GM18502 (cell line): Measurements from ENCODE around the gene RHOJ.
A peak's percentile ranks its signal among the peaks of the same experiment; 100 is the strongest.
"Not testable (repeated sequence)": the region's sequence is repeated elsewhere in the genome, so short reads cannot be mapped to it uniquely, and the experiment has no call there.

Experiments
- ATAC-seq: cut with Tn5 transposase; IDR thresholded peaks from one replicate; pipeline ENCODE4 v1.9.1; 2021; ENCODE audit warnings: mild to moderate bottlenecking; ENCODE audit not compliant: unreplicated experiment, poor library complexity

Gene RHOJ

DNA sequence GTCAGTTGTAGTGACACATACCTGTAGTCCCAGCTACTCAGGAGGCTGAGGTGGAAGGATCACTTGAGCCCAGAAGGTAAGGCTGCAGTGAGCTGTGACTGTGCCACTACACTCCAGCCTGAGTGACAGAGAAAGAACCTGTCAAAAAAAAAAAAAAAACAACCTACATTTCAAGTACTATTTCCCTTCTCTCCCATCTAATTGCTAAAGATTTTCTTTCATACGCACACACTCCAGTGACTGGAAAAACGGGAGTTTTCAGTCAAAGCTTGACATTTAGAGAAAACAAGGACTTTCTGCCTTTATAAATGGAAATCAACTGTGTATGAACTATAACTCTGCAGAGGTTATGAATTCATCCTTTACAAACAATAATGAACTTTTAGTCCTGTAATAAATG, 88.6 kb downstream of the RHOJ start:
- ATAC-seq, result no peak

DNA sequence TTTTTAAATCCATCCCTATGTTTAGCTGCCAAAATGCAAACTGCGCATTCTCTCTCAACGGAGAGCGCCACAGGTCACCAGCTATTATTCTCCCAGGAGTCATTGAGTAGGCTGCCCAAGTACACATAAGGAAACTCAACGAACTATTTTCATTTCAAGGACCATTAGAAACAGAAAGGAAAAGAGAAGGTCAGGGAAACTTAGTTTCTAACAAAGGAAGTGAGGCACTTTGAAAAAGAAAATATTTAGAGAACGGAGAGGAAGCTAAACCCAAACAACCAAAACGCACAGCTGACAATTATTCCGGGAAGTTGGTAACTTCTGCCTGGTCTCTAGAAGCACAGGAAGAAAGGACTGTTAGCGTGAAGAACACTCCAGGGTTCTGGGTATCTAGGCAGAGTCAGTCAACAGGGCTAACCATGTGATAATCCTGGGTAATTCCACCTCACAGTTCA, 91.0 kb downstream of the RHOJ start:
- ATAC-seq, result peak; percentile 47

DNA sequence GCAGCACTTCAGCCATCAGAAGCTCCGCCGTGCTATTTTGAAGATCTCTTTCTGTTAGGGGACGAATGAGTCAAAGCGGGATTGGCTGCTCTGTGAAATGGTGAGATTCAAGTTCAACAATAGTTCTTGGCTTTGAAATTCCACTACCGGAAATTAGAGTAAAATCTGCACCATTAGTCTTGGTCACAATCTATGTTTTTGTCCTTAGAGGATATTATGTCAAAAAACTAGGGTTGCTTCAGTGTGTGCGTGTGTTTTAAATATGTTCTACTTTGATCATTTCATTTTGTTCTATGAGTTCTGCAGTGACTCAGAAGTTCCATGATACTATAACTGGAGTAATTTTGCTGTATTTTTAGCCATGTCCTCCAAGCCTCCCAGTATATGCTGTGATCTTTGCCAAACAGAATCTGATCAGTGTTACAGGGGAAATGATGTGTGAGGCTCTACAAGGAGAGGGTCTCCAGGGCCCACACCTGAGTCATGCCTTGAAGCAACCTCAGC, 91.9 kb downstream of the RHOJ start:
- peak; percentile 85 for ATAC-seq

DNA sequence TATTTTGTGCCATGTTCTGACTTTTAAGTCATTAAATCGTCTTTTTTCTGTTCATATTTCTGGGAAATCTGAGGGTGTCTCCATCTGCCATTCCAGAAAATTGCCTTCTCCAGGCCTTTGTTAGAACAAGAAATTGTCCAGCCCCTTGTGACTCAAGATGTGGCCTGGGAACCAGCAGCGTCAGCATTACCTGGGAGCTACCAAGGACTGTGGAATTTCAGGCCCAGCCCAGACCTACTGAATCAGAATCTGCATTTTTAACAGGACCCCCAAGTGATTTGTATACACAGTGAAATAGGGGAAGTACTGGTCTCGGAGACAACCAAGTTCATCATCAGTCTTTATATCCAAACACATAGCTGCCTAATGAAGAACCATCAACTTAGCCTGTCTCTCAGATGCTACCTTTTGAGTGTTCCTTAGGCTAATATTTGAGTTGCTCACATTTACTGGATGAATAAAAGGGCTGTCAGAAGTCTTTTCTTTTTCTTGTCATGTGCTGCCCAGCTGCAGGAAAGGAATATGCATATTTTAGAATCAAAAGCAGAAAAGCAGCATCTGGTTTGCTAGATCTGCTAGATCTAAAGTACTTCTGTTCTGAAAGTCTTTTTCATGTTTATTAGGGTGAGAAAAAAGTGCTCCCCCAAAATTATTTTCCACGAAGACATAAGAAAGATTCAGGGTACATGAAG, 93.3 kb downstream of the RHOJ start:
- ATAC-seq, result no peak

DNA sequence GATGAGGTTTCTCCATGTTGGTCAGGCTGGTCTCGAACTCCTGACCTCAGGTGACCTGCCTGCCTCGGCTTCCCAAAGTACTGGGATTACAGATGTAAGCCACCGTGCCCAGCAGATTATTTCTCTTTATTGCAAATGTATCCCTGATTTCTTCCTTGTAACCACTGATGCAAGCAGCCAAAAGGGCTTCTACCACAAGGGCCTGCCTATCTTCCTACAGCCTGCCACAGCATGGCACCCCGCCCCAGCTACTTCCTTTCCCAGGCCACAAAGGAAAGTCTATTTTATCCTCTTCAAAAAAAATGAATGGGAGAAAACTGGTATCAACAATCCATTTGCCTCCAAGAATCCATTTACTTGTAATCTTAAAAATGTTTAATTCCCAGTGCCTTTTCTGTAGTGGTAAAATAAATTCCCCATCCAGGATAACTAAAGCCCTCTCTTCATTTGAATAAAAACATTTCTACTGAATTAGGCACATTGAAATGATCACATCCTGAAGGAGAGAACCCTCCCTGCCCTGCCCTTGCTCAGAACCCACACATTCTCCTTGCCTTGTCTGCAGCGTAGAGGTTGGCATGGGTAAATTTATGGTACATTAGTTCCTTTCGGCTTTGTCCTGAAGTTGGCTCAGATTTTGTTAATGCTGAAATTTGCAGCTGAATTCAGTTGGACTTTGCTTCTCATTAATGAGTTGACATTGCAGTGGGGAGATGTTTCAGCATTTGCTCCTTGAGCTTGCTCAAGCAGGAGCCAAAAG, 95.3 kb downstream of the RHOJ start:
- no peak for ATAC-seq

DNA sequence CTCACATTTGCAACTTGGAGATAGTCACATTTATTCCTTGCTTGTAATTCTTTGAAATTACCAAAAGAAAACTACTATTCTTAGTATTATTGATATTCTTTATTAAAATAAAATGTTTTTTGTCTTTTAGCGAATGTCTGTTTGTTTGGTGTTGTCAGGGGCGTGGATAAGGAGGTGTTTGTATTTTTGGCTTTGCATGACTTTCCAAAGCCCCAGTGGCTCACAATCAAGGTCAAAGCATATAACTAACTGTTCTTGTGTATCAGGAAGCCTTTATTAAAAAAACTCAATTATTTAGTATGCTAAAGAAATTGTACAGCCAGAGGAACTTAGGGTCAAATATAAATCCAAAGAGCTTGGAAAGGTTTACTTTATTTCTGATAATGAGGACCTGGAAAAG, 96.6 kb downstream of the RHOJ start:
- ATAC-seq, result no peak

DNA sequence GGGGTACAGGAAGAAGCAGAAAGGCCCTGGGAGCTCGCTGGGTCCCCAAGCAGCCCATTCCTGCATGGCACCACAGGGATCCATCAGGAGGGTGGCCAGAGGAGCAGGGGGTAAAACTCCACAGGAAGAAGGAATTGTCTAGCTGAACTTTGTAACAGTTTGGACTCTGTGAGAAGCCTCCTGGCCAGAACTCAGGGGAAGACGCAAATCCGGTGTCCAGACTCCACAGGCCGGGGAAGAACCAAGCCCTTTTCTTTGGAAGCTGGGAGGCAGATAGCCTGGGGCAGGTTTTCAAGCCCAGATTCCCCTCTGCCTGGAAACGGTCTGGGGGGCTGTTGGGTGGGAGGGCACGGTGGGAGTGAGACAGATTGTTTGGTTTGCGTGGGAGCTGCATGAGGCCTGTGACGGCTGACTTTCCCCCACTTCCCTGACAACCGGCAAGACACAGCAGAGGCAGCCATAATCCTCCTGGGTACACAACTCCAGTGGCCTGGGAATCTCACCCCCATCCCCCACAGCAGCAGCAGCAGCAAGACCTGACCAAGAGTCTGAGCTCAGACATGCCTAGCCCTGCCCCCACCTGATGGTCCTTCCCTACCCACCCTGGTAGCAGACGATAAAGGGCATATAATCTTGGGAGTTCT, 97.8 kb downstream of the RHOJ start:
- ATAC-seq, result no peak

DNA sequence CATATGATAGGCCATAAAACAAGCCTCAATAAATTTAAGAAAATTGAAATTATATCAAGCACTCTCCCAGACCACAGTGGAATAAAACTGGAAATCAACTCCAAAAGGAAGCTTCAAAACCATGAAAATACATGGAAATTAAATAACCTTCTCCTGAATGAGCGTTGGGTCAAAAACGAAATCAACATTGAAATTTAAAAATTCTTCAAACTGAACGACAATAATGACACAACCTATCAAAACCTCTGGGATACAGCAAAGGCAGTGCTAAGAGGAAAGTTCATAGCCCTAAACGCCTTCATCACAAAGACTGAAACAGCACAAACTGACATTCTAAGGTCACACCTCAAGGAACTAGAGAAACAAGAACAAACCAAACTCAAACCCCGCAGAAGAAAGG, 100.2 kb downstream of the RHOJ start:
- ATAC-seq, result not testable (repeated sequence)

DNA sequence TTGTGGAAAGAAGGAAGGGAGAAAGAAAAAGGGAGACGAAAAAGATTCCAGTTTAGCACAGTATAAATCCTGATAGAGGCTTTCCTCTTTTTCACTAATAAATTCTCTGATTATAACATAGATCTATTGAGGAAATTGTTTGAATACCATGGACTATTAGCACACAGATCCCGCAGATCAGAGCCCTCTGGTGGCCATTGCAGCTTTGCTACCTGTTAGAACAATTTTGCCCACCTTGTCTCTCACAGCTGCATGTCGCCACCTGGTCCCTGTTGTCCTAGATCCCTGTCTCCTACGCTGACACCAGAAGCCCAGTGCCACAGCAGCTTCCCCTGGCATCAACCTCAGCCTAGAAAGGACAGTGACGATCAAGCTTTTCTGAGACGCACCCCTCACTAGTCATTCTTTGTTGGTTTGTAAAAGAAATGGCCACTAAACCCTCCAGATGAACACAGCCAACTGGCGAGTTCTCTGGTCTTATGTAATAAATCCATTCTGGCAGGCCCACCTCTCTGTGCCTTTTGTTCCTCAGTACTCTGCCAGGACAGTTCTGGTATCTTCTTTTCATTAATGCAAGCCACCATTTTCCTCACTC, 104.6 kb downstream of the RHOJ start:
- ATAC-seq, result peak; percentile 54

DNA sequence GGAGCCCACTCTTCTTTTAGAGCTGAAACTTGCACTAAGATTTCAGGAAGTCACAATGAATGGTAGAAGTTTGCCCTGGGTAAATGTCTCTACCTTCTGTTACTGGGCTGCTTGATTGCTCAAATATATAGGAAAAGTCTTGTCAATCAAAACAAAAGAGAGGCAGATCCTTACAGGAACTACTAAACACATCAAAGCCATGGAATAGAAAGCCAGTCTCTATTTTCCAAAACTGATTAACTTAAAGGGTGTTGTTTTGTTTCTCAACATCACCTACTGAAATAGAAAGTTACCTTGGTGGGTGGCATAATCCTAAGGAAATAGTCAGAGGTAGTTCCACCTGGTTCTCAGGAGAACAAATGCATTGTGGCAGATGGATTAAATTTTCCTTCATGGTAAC, 114.6 kb downstream of the RHOJ start, which contains the start of gene GPHB5:
Gene GPHB5 (minus strand): TSS at position 101 of the 400 bp plus-strand sequence. CDS start 1,086 bp downstream, outside the sequence.
- ATAC-seq, result no peak

DNA sequence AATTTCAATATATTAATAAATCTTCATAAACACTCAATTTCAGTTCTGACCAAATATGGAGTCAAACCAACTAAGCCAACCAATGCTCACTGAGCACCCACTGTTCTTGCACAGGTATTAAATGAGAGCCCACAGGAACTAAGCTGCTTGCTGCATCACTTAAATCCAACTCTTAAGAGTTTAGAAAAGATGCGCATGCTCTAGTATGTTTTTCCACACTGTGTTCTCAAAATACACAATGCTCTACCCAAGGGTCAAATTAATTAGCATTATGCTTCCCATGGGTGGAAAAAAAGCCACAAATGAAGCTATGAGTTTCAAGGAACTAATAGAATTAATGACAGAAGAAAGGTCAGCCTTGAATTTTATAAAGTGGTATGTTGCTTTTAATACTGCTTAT, 118.2 kb downstream of the RHOJ start:
- no peak for ATAC-seq

DNA sequence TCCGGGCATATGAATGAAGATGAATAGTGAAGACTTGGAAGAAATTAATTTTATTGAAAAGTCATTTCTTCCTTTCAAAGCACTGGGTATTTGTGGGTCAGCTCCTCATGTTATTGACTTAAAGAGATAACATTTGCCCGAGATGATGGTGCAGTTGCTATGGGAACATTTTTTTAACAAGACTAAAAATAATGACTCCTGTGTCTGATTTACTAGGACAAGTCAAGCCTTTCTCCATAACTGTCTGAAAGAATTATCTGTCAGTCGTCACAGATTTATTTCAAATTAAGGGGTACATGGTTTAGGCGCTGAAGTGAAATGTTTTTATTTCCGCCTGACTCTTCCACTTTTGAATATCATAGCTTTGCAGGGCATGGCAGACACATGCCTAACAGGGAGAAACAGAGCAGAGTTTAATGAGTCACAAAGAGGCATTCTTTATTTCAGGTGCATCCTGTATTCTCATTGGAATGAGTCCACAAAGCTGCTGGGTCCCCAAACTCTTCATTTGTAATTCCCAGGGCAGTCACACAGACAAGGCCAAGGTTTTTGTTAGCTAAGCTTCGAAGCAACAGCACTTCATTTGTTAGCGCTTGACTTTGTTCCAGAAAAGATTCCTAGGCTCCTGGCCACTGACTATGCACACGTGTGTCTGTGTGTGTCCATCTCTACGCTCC, 118.8 kb downstream of the RHOJ start:
- no peak for ATAC-seq

DNA sequence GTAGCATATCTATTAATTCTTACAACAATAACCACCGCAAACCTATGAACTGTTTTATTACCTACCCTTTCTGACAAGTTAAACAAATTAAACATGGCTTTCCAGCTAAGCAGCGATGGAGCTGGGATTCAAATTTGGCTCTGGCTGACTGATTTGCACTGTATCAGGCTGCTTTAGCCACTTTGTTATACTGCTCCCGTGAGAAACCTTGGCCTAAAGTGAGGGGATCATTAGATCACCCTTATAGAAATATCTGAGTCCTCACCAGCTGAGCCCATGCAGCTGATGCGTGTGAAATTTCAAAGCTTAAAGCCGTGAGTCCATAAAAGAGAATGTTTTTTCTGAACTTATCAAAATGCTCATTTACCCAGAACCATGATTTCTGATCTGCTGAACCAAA, 122.6 kb downstream of the RHOJ start:
- no peak for ATAC-seq

DNA sequence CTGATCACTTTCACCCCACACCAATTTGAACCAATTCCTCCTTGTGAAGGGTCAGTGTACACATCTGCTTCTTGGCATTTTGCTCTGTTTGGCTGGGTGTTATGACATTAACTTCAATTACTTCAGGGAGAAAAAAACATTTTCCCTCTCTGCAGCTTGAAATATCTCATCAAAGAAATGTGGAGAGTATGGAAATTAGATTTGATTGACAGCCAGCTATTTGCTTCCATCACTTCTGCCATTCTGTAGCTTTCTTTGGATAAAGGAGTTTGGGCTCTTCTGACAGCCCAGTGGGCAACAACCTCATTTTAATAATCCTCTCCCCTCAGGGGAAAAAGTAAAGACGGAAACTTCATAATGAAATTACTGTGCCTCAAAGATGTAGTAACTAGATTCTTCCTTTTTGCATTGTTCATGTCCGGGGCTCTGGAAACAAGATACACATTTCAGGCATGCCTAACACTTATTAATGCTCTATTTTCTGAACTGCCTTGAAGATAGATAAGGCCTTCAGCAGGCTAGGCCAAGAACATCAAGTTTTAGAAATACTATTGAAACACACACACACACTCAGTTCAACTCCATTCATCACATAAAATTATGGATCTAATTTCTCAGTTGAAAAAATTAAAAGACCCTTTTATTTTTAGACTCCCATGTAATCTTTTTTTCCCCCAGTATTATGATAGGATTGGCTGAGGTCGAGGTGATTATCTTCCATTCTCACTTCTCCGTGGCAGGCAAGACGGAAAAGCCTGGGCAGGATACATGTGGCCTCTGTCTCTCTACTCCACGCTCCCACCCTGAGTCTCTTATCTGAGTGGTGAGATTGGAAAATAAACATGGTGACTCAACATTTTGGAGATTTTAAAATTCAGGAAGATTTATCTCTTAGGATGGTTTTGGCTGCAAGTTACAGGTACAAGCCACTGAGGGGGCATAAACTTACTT, 124.8 kb downstream of the RHOJ start:
- ATAC-seq, result no peak

DNA sequence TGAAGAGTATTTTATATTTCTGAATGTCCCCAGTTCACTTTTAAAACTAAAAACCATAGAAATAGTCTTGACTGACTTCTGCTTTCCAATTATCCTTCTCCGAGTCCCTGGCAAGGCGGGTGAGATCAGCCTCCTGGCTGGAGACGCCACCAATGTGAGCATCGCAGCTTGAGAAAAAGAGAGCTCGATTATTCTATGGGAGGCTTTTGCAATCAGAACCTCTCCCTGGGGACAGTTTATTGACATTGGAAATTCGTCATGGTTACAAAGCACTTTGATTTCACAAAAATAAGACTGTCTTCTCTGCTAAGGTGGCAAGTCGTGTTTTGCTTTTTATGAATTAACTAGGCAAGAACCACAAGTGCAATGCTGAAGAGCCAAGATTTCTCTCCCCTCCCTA, 138.1 kb downstream of the RHOJ start:
- ATAC-seq, result no peak
